ENCODE results near the gene TSSC4.

DNA sequence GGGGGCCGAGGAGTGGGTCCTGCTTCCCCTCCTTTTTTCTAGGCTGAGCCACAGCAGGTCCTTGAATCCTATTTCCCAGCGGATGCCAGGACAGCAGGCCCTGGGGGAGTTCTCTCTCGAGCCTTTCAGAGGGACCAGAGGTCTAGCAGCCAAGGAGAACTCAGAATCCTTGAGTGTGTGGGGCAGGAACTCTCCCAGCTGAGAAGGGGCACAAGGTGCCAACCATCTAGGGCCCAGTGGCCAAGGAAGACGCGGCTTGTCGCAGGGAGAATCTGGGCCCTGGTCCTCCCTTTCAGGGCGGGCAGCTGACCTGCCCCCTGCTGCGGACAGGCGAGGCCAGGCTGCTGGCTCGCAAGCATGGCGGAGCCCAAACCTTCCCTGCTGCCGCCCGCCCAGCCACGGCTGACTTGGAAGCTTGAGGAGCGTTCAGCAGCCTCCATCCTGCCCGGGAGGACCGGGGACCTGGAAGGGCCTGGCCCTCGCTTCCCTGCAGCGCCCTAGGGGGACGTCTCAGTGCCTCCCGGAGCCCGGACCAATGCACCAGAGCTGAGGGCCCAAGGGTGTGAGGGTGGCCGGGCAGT, 972 bp upstream of the TSSC4 start:
- TF ChIP-seq JUND (IDR thresholded peaks at IDR 0.05) (no peak), SP1 (IDR thresholded peaks at IDR 0.05; ENCODE audit: low read depth) (no peak), POLR2A (IDR thresholded peaks at IDR 0.05; ENCODE audit: borderline replicate concordance, extremely low read depth, insufficient read depth, insufficient read length) (no peak), CEBPB (IDR thresholded peaks at IDR 0.05; ENCODE audit: low read depth) (no peak), EZH2 (IDR thresholded peaks at IDR 0.05) (no peak), EZH2phosphoT487 (IDR thresholded peaks at IDR 0.05; ENCODE audit: borderline replicate concordance) (no peak)
- TF ChIP-seq, protein P1, sequence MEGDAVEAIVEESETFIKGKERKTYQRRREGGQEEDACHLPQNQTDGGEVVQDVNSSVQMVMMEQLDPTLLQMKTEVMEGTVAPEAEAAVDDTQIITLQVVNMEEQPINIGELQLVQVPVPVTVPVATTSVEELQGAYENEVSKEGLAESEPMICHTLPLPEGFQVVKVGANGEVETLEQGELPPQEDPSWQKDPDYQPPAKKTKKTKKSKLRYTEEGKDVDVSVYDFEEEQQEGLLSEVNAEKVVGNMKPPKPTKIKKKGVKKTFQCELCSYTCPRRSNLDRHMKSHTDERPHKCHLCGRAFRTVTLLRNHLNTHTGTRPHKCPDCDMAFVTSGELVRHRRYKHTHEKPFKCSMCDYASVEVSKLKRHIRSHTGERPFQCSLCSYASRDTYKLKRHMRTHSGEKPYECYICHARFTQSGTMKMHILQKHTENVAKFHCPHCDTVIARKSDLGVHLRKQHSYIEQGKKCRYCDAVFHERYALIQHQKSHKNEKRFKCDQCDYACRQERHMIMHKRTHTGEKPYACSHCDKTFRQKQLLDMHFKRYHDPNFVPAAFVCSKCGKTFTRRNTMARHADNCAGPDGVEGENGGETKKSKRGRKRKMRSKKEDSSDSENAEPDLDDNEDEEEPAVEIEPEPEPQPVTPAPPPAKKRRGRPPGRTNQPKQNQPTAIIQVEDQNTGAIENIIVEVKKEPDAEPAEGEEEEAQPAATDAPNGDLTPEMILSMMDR (IDR thresholded peaks at IDR 0.05 in 2 of 3, conservative IDR thresholded peaks at IDR 0.05 in 1 of 3; ENCODE audit: borderline replicate concordance in 1 of 3, insufficient read depth in 1 of 3, low read depth in 2 of 3, low read length in 2 of 3) = no peak

Data from HCT116 (cell line).